Urinary bladder (tissue), 4 donors: ENCODE results near the gene EDARADD. TPM values are rescaled to one million over a fixed set of nuclear protein-coding genes. Genes with fewer than 3 reads are reported as not detected.
A peak's percentile ranks its signal among the peaks of the same experiment; 100 is the strongest.
"Not testable (repeated sequence)": the region's sequence is repeated elsewhere in the genome, so short reads cannot be mapped to it uniquely, and the experiment has no call there.

Experiments used
- DNase-seq: peaks from one replicate; pipeline ENCODE4 v3.0.0-alpha.2; 2015; ENCODE audit errors: extremely low spot score
- H3K27ac ChIP-seq: one replicate; pipeline ENCODE4 v1.5.1; 2013; ENCODE audit warnings: low read depth, mild to moderate bottlenecking, moderate library complexity
- H3K36me3 ChIP-seq: one replicate; pipeline ENCODE4 v1.6.1; 2013; ENCODE audit warnings: mild to moderate bottlenecking, moderate library complexity; ENCODE audit not compliant: insufficient read depth
- H3K4me1 ChIP-seq: one replicate; pipeline ENCODE4 v1.6.1; 2013; ENCODE audit warnings: mild to moderate bottlenecking, moderate library complexity; ENCODE audit not compliant: insufficient read depth
- H3K4me3 ChIP-seq: one replicate; pipeline ENCODE4 v1.5.1; 2013; ENCODE audit warnings: low read depth, low read length
- WGBS: extraction: QIAGEN DNeasy Blood & Tissue Kit; methylation state at CpG from one replicate; pipeline ENCODE4 v1.1.7; 2013; 5-methylcytosine and 5-hydroxymethylcytosine counted together
- polyA plus RNA-seq: library from polyadenylated mRNA; stranded (reverse); fragments of 200-250 nt; gene quantifications from one replicate; pipeline ENCODE4 v1.2.3, GENCODE V29; 2013
- total RNA-seq: library from RNA; depleted of rRNA; stranded (reverse); fragments of >200 nt; gene quantifications from one replicate; pipeline ENCODE4 v1.2.3, GENCODE V29; 2014
- donor health status: healthy with polysubstance abuse.
- donor health status: healthy.

Gene EDARADD
- total and polyA plus RNA-seq, 2 donors, result 2.8 to 10.6 TPM

DNA sequence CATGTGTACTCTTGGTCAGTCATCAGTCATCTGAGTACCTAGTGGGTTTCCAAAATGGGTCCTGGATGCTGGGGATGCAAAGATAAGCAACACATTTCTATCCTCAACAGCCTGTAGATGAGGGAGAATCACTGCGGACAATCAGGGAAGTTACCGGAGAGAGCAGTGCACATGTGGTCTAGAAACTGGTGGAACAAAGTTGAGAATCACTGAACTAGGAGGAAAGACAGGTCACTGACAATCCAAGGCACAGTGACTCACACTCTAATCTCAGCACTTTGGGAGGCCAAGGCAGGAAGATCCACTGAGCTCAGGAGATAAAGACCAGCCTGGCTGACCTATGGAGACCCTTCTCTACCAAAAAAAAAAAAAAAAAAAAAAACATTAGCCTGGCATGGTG lies 98.3 kb downstream of the EDARADD start:
- Histone ChIP-seq H3K4me1 (no peaks in the 10 kb centered on the region), H3K27ac (no peak overlapping the region), H3K36me3 (no peaks in the 10 kb centered on the region), H3K4me3 (no peak overlapping the region)
- 92% methylated on average over 2 of the region's 2 CpGs for WGBS
- no peak for DNase-seq

DNA sequence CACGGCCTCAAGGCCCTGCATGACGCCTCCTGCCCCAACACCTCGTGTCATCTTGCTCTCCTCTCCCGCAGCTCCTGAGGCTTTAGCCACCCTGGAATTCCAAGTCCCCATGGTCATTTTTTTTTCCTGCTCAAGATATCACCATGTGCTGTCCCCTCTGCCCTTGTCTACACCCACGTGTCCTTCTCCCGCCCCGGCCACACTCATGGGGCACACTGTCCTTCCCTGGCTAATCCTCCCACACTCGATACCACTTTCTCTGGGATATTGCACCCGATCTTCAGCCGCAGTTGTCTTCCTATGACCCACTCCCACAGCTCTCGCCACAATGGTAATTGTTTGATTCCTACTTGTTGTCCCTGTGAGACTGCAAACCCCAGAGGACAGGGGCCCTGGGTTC lies 100.0 kb downstream of the EDARADD start:
- Histone ChIP-seq H3K36me3 (no peaks in the 10 kb centered on the region), H3K4me1 (no peaks in the 10 kb centered on the region), H3K4me3 (no peak overlapping the region), H3K27ac (no peak overlapping the region)
- no peak for DNase-seq
- 94% methylated on average over 11 of the region's 11 CpGs for WGBS

DNA sequence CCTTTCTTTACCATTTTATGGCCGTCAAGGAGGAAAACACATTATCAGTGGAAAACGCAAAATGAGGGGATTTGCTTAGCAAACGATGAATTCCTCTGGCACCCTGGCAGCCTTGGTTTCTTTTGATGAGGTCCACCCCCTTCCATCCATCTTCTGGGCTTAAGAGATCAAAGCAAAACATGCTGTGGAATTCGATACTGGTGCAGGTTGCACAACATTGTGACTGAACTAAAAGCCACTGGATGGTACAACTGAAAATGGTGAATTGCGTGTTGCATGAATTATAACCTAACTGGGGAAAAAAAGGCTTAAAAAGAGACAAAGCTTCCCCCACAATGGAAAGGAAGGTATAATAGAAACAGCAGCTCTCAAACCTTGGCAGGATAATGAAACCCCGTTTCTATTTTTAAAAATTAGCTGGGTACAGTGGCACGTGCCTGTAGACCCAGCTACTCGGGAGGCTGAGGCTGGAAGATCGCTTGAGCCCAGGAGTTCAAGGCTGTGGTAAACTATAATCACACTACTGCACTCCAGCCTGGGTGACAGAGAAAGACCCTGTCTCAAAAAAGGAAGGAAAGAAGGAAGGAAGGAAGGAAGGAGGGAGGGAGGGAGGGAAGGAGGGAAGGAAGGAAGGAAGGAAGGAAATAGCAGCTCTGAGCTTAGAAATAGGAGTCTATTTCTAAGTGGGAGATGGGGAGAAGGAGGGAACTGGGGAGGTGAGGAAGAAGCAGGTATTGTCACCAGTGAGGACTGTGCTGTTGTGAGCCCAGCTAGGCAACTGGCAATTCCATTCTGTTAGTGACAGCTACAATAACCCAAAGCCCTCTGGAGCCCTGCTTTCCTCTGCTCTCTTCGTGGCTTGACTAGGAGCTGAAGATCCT lies 100.7 kb downstream of the EDARADD start:
- DNase-seq, result no peak
- Histone ChIP-seq H3K27ac (no peak overlapping the region), H3K4me1 (no peaks in the 10 kb centered on the region), H3K36me3 (no peaks in the 10 kb centered on the region), H3K4me3 (no peak overlapping the region)
- 41% methylated on average over 10 of the region's 10 CpGs for WGBS

DNA sequence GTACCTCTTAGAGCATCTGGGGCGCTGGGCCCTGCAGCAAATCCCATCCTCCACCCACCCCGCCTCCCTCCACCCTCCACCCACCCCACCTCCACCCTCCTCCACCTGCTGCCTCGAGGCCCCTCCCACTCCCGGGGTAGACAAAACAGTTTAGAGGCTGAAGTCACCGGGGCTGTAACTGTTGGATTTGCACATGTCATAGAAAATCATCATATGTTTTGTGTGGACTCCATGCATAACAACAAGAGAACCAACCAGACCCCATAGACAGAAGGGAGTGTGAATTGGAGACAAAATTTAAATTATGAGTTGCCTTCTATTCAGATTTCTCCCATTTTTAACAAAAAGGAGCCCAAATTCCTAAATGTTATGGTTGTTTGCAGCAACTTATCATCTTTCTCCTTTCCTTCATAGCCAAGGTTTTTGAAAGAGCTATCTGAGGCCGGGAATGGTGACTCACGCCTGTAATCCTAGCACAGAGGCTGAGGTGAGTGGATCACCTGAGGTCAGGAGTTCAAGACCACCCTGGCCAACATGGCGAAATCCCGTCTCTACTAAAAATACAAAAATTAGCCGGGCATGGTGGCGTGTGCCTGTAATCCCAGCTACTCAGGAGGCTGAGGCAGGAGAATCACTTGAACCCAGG lies 101.5 kb downstream of the EDARADD start:
- DNase-seq, result no peak
- Histone ChIP-seq H3K27ac (no peak overlapping the region), H3K4me3 (no peak overlapping the region), H3K36me3 (no peaks in the 10 kb centered on the region), H3K4me1 (no peaks in the 10 kb centered on the region)
- 64% methylated on average over 11 of the region's 11 CpGs for WGBS

DNA sequence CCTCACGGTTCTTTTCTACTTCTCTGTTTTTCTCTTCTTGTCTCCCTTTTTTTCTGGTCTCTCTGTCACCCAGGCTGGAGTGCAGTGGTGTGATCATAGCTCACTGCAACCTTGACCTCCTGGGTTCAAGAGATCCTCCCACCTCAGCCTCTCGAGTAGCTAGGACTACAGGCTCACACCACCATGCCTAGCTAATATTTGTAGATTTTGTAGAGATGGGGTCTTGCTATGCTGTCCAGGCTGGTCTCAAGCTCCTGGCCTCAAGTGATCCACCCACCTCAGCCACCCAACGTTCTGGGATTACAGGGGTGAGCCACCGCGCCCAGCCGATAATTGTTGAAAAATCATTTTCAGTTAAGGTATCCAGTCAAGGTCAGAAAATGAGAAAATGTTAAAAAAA lies 103.8 kb downstream of the EDARADD start:
- H3K4me3 ChIP-seq, result no peak overlapping the region
- 74% methylated on average over 6 of the region's 6 CpGs for WGBS

DNA sequence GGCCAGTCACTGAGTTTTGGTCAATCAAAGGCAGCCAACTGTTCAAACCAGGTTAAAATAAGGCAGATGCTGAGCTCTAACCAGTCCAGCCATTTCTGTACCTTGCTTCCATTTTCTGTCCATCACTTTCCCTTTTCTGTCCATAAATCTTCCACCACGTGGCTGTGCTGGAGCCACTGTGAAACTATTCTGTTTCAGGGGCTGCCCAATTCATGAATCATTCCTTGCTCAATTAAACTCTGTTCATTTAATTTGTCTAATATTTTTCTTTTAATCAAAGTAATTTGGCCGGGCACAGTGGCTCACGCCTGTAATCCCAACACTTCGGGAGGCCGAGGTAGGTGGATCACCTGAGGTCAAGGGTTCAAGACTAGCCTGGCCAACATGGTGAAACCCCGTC lies 107.0 kb downstream of the EDARADD start:
- Histone ChIP-seq H3K4me3 (no peak overlapping the region), H3K27ac (no peak overlapping the region), H3K4me1 (no peaks in the 10 kb centered on the region), H3K36me3 (no peaks in the 10 kb centered on the region)
- 84% methylated on average over 6 of the region's 6 CpGs for WGBS
- DNase-seq, result no peak

More for the DNA sequence above, 103.8 kb downstream of the EDARADD start:
- Histone ChIP-seq H3K27ac (no peak overlapping the region), H3K4me1 (no peaks in the 10 kb centered on the region), H3K36me3 (no peaks in the 10 kb centered on the region)
- DNase-seq, result no peak

DNA sequence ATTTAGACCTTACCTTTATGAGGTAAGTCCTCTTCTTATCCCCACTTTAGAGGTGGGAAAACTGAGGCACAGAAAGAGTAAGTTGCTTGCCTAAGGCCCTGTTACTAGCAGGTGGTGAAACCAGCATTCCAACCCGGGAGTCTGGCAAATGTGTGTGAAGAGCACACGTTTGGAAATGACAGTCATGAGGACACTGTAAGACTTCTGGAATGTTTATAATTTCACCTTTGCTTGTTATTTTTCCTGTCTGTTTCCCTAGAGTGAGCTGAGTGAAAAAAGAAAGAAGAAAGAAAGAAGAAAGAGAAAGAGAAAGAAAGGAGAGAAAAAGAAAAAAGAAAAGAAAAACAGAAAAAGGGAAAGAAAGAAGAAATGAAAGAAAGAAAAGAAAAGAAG lies 108.5 kb downstream of the EDARADD start:
- no peak for DNase-seq
- 37% methylated on average over 2 of the region's 2 CpGs for WGBS
- no peak overlapping the region for H3K27ac ChIP-seq
- no peak overlapping the region for H3K4me3 ChIP-seq
- H3K4me1 ChIP-seq, result no peaks in the 10 kb centered on the region
- H3K36me3 ChIP-seq, result no peaks in the 10 kb centered on the region

DNA sequence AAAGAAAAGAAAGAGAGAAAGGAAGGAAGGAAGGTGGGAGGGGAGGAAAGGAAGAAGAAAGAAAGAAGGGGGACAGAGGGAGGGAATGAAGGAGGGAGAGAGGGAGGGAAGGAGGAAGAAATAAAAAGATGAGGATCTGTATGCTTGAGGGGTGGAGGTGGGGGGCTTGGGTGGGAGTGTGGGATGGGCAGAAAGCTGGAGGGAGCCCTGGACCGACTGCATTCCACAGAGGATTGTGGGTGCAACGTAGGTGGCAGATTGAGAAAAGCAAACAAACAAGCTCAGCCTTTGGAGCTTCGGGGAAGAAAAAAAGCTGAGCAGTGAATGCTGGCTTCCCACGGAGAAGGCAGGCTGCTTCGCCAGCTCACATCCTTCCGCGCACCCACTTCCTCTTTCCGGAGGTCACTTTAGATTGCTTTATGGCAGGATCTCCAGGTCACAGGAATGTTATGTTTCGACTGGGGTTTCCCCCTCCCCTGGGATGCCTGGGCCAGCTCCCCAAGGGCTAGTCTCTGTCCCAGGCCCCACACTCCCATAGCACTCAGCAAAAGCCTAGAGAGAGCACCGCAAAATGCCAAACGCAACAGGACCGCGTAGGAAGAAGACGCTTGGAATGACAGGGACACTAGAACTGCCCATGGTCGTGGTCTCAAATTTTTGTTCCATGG lies 109.0 kb downstream of the EDARADD start:
- 18% methylated on average over 15 of the region's 15 CpGs for WGBS
- Histone ChIP-seq H3K4me3 (no peak overlapping the region), H3K4me1 (no peaks in the 10 kb centered on the region), H3K27ac (no peak overlapping the region), H3K36me3 (no peaks in the 10 kb centered on the region)
- DNase-seq, result peak; percentile 52

DNA sequence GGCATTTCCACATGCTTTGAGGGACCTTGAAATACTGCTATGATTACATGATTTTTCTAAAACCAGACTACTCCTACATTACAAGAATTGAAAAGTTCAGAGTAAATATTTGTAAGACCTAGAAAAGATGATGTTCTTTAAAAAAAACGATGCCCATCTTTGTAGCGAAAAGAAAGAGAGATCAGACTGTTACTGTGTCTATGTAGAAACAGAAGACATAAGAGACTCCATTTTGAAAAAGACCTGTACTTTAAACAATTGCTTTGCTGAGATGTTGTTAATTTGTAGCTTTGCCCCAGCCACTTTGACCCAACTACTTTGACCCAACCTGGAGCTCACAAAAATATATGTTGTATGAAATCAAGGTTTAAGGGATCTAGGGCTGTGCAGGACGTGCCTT lies 110.3 kb downstream of the EDARADD start:
- not testable (repeated sequence) for H3K4me3 ChIP-seq, H3K36me3 ChIP-seq, H3K27ac ChIP-seq, H3K4me1 ChIP-seq, DNase-seq
- WGBS, result 88% methylated on average over 3 of the region's 3 CpGs

DNA sequence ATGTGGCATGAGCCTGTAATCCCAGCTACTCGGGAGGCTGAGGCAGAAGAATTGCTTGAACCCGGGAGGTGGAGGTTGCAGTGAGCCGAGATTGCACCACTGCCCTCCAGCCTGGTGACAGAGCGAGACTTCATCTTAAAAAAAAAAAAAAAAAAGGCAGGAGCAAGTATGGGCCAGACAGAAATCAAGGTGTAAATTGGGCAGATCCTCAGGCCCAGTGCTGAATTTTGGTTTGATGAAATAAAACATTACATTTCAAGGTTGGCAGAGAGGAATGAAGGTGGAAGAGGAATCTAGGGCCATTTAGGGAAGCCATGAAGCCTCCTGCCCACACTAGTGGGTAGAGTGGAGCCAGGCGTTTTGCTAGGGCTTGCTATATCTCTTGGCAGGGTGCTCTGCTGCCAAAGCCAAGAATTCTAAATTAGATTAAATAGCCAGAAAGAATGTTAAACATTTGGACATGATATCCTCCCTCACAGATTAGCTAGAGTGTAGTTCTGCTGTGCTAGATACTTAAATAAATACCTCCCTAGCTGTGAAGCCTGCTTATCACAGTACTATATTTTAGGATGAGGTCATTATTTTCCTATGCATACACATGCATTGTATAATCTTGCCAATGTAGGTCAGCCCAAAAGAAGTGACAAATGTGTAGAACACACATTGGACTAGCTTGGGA lies 113.1 kb downstream of the EDARADD start:
- no peak overlapping the region for H3K4me3 ChIP-seq
- DNase-seq, result no peak
- 71% methylated on average over 5 of the region's 5 CpGs for WGBS
- no peak overlapping the region for H3K27ac ChIP-seq
- H3K4me1 ChIP-seq, result no peaks in the 10 kb centered on the region
- no peaks in the 10 kb centered on the region for H3K36me3 ChIP-seq

DNA sequence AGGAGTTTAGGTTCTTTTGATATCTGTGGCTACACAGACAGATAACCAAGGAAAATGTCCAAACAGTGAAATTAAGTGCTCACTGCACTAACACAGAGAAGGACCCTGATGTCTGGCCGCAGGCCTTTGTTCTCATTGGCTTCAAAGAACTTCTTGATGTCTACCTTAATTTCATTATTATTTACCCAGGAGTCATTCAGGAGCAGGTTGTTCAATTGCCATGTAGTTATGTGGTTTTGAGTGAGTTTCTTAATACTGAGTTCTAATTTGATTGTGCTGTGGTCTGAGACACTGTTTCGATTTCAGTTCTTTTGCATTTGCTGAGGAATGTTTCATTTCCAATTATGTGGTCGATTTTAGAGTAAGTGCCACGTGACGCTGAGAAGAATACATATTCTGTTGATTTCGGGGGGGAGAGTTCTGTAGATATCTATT lies 114.5 kb downstream of the EDARADD start:
- no peak overlapping the region for H3K27ac ChIP-seq
- 86% methylated on average over 6 of the region's 6 CpGs for WGBS
- no peaks in the 10 kb centered on the region for H3K36me3 ChIP-seq
- H3K4me1 ChIP-seq, result no peaks in the 10 kb centered on the region
- DNase-seq, result no peak
- no peak overlapping the region for H3K4me3 ChIP-seq

DNA sequence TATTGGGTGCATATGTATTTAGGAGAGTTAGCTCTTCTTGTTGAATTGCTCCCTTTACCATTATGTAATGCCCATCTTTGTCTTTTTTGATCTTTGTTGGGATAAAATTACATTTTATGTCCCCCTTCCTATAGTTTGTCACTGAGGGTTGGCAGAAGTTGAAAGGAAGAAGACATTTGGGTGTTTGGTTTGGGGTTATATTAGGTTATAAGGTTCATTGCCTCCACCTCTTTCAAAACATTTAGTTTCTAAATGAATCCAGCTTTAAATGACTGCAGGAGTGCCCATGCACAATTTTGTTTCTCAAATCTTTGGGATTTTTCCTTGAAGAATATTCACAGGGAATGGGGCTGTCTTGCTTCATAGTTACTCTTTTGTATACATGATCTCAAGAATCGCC lies 115.1 kb downstream of the EDARADD start:
- no peak for DNase-seq
- Histone ChIP-seq H3K4me3 (no peak overlapping the region), H3K27ac (no peak overlapping the region), H3K4me1 (no peaks in the 10 kb centered on the region), H3K36me3 (no peaks in the 10 kb centered on the region)
- WGBS, result 82% methylated on average over 1 of the region's 1 CpG

DNA sequence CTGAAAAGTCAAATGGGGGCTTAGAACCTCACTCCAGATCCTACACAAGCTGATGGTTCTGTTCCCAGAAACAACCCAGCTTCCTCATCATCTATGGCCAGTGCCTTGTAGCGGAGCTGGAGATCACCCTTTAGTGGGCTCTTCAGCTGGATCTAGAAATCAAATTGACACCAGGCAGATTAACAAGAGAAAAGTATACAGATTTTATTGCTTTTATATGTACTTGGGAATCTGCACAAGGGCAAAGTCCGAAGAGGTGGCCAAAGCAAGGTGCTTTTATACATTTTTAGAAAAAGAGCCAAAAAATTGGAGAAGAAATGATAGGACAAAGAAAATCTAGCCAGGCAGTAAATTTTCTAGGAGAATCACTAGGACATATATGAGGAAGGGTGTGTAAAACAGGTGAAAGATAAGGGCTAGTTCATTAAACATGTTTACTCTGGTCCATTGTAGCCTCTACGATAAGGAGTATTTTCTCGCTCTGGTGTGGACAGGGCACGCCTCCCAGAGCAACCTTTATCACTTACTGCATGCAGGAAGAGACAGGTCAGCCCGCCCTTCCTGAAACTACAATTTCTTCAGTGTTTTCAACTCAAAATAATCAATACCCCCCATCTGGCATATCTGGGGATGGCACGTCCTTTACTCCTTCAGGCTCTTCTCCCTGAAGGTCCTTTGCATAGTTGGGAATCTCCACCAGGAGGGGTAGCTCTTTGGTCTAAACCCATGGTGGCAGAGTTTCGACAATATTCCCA lies 115.7 kb downstream of the EDARADD start:
- 90% methylated on average over 8 of the region's 8 CpGs for WGBS
- Histone ChIP-seq H3K27ac (no peak overlapping the region), H3K36me3 (no peaks in the 10 kb centered on the region), H3K4me1 (no peaks in the 10 kb centered on the region), H3K4me3 (no peak overlapping the region)
- DNase-seq, result no peak
